Activated CD4-positive, alpha-beta T cell treated with anti-CD3 and anti-CD28 coated beads, Interleukin-2, amount 10 ng/mL, durations not matched to agents 7 days and 5 days (primary cell): ENCODE data around the gene MAN2C1. TPM values are rescaled to one million over a fixed set of nuclear protein-coding genes. Genes with fewer than 3 reads are reported as not detected.
"Not testable (repeated sequence)": the region's sequence is repeated elsewhere in the genome, so short reads cannot be mapped to it uniquely, and the experiment has no call there.

Experiments used
- CTCF ChIA-PET: fragments of 350-600 bp; sonication (Branson Sonifier 250); formaldehyde crosslinking; loops from one replicate; lab custom pipeline; 2021; ENCODE audit warnings: antibody characterized with exemption; lab: Charles Lee
- POLR2A ChIA-PET: fragments of 350-600 bp; sonication (Branson Sonifier 250); formaldehyde crosslinking; loops from one replicate; lab custom pipeline; 2021; ENCODE audit warnings: antibody characterized with exemption; lab: Charles Lee
- DNase-seq: peaks from one replicate; pipeline ENCODE4 v3.0.0-alpha.2; 2020
- H3K27ac Mint-ChIP-seq: one replicate; pipeline ENCODE4 v1.8.0; 2021; ENCODE audit warnings: mild to moderate bottlenecking, moderate library complexity, mixed read lengths
- H3K27me3 Mint-ChIP-seq: one replicate; pipeline ENCODE4 v1.8.0; 2021; ENCODE audit warnings: mixed read lengths
- H3K36me3 Mint-ChIP-seq: one replicate; pipeline ENCODE4 v1.8.0; 2021; ENCODE audit warnings: low read depth, mixed read lengths
- H3K4me1 Mint-ChIP-seq: one replicate; pipeline ENCODE4 v1.8.0; 2021; ENCODE audit warnings: mixed read lengths
- H3K4me3 Mint-ChIP-seq: one replicate; pipeline ENCODE4 v1.8.0; 2021; ENCODE audit warnings: mild to moderate bottlenecking, moderate library complexity, mixed read lengths
- H3K9me3 Mint-ChIP-seq: one replicate; pipeline ENCODE4 v1.8.0; 2021; ENCODE audit warnings: mixed read lengths
- microRNA-seq: library from miRNA; unstranded; fragments of <30 nt; microRNA quantifications from one replicate; pipeline ENCODE4 v1.2.0, GENCODE V29; 2021; ENCODE audit warnings: borderline microRNAs expressed, borderline replicate concordance
- total RNA-seq, 2 experiments: library from RNA; stranded (reverse); gene quantifications; one replicate each; pipeline ENCODE4 v1.2.3, GENCODE V29; 2021

Gene MAN2C1
- total RNA-seq, 2 experiments from 2014 or later, result 151 to 205 TPM

GRCh38 chr15:75314552-75315290, 53.7 kb downstream of the MAN2C1 start:
- CTCF ChIA-PET, result no interaction called here
- H3K27ac Mint-ChIP-seq, result no peak overlapping the region
- POLR2A ChIA-PET, result no interaction called here
- peaks cover 4% of the 10 kb centered on the region for H3K4me1 Mint-ChIP-seq
- no peaks in the 10 kb centered on the region for H3K9me3 Mint-ChIP-seq
- no peaks in the 10 kb centered on the region for H3K36me3 Mint-ChIP-seq
- peaks cover 6% of the 10 kb centered on the region for H3K27me3 Mint-ChIP-seq
- no peak for DNase-seq
- H3K4me3 Mint-ChIP-seq, result no peak overlapping the region

- Mint-ChIP-seq H3K27me3 (peaks cover 11% of the 10 kb centered on the region), H3K27ac (no peak overlapping the region), H3K36me3 (no peaks in the 10 kb centered on the region), H3K4me1 (peaks cover 4% of the 10 kb centered on the region), H3K9me3 (no peaks in the 10 kb centered on the region), H3K4me3 (no peak overlapping the region)
- ChIA-PET POLR2A (no interaction called here), CTCF (interaction anchor here (0.6 kb wide), 1 partner anchor 542 kb away, joined by 3 read pairs; no protein-coding TSS in a partner anchor)
- no peak for DNase-seq
These were observed 55.1 kb downstream of the MAN2C1 start for GRCh38 chr15:75313116-75313845.

DNA sequence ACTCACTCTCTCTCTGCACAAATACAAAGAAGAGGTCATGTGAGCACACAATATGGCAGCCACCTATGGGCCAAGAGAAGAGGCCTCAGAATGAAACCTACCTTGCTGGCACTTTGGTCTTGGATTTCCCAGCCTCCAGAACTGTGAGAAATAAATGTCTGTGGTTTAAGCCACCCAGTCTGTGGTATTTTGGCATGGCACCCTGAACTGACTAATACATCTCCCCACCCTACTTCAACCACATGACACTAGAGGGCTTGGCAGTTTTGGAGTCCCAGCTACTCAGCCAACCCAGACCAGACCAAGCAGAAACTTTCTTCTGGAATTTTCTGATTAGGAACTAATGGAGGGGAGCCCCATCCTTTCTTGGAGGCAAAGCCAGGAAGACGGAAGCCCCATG, 55.9 kb downstream of the MAN2C1 start:
- H3K4me1 Mint-ChIP-seq, H3K9me3 Mint-ChIP-seq, POLR2A ChIA-PET, DNase-seq, H3K4me3 Mint-ChIP-seq, CTCF ChIA-PET, H3K27ac Mint-ChIP-seq, H3K36me3 Mint-ChIP-seq: not testable (repeated sequence)
- H3K27me3 Mint-ChIP-seq, result peaks cover 13% of the 10 kb centered on the region

DNA sequence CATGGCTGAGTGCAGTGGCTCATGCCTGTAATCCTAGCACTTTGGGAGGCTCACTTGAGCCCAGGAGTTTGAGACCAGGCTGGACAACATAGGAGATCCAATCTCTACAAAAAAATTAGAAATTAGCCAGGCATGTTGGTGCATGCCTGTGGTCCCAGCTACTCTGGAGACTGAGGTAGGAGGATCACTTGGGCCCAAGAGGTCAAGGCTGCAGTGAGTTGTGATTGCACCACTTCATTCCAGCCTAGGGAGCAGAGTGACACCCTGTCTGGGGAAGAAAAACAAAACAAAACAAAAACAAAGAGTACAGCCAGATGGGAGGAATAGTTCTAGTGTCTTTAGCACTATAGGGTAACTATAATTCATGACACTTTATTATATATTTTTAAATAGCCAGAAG, 58.7 kb downstream of the MAN2C1 start:
- Mint-ChIP-seq H3K9me3 (no peaks in the 10 kb centered on the region), H3K4me3 (no peak overlapping the region), H3K36me3 (no peaks in the 10 kb centered on the region), H3K4me1 (peaks cover 5% of the 10 kb centered on the region), H3K27ac (no peak overlapping the region), H3K27me3 (peaks cover 28% of the 10 kb centered on the region)
- POLR2A ChIA-PET, result no interaction called here
- CTCF ChIA-PET, result no interaction called here
- no peak for DNase-seq

- H3K27ac Mint-ChIP-seq, result no peak overlapping the region
- no peak overlapping the region for H3K4me3 Mint-ChIP-seq
- ChIA-PET CTCF (interaction anchor here (0.6 to 1.3 kb wide), 2 partner anchors 278 to 297 kb away, joined by 4 read pairs; no protein-coding TSS in a partner anchor), POLR2A (interaction anchor here (0.6 kb wide), 1 partner anchor 255 kb away, joined by 4 read pairs; no protein-coding TSS in a partner anchor)
- no peaks in the 10 kb centered on the region for H3K9me3 Mint-ChIP-seq
- H3K27me3 Mint-ChIP-seq, result peaks cover 39% of the 10 kb centered on the region
- peak; percentile 22 for DNase-seq
- no peaks in the 10 kb centered on the region for H3K36me3 Mint-ChIP-seq
- H3K4me1 Mint-ChIP-seq, result peaks cover 13% of the 10 kb centered on the region
These were observed 60.5 kb downstream of the MAN2C1 start for GRCh38 chr15:75307778-75308390.

GRCh38 chr15:75306188-75306587, 62.2 kb downstream of the MAN2C1 start:
- Mint-ChIP-seq H3K27ac (no peak overlapping the region), H3K4me3 (no peak overlapping the region), H3K27me3 (peaks cover 37% of the 10 kb centered on the region), H3K4me1 (peaks cover 9% of the 10 kb centered on the region), H3K36me3 (no peaks in the 10 kb centered on the region), H3K9me3 (no peaks in the 10 kb centered on the region)
- CTCF ChIA-PET, result interaction anchor here (1.1 kb wide), 1 partner anchor 37 kb away, joined by 3 read pairs; no protein-coding TSS in a partner anchor
- POLR2A ChIA-PET, result no interaction called here
- no peak for DNase-seq

Small RNAs within 50 kb of the gene (microRNA-seq; reads per million reads assigned to microRNA genes)
- gene MIR631, result not detected

Other genes starting within 250 kb of the MAN2C1 start
- 10 to 100 TPM; 47.0 to 48.6 TPM for gene C15orf39, start 166.7 kb downstream of the MAN2C1 start, total RNA-seq
- gene GOLGA6C, start 110.3 kb downstream of the MAN2C1 start, total RNA-seq, result not detected
- gene GOLGA6D, start 85.8 kb downstream of the MAN2C1 start, total RNA-seq, result not detected
- gene COMMD4, start 32.5 kb downstream of the MAN2C1 start, total RNA-seq, result 10 to 100 TPM; 72.2 to 97.4 TPM
- 1 to 10 TPM; 2.2 to 2.7 TPM for gene NEIL1, start 21.6 kb downstream of the MAN2C1 start, total RNA-seq
- 100 to 1,000 TPM; 106 to 115 TPM for gene SIN3A, start 83.1 kb upstream of the MAN2C1 start, total RNA-seq
- gene PTPN9, start 210.7 kb upstream of the MAN2C1 start, total RNA-seq, result 10 to 100 TPM; 37.0 to 37.4 TPM